ENCODE data around the gene MCOLN1. TPM values are rescaled to one million over a fixed set of nuclear protein-coding genes. Genes with fewer than 3 reads are reported as not detected.

The MCOLN1 gene
- total and polyA plus RNA-seq, 2 donors from 2014 or later: 24.0 to 25.7 TPM

- peaks cover 0 to 14% (median 10%) of the 10 kb centered on the region in 3 donors for H3K4me1 ChIP-seq (ENCODE audit: control insufficient read depth in 2 of 3, insufficient read depth in 2 of 3, low read depth in 1 of 3, low read length in 3 of 3)
- H3K27ac ChIP-seq (ENCODE audit: low read depth in 2 of 2, low read length in 2 of 2): no peak overlapping the region
- TF ChIP-seq CTCF (IDR thresholded peaks at IDR 0.05; ENCODE audit: borderline replicate concordance, extremely low read depth, insufficient read depth): no peak
- H3K4me3 ChIP-seq (ENCODE audit: low read length in 3 of 3): no peak overlapping the region
- DNase-seq (no peak), FAIRE-seq (no peak)
- no peaks in the 10 kb centered on the region for H3K27me3 ChIP-seq (ENCODE audit: control insufficient read depth, insufficient read depth, low read length)
- H3K36me3 ChIP-seq (ENCODE audit: control insufficient read depth in 2 of 3, insufficient read depth in 3 of 3, low read length in 3 of 3): peaks cover 0 to 4% (median 2%) of the 10 kb centered on the region in 3 donors
- no peaks in the 10 kb centered on the region for H3K9me3 ChIP-seq (ENCODE audit: control insufficient read depth in 2 of 3, insufficient read depth in 1 of 3, low read length in 3 of 3)
- no peak overlapping the region for H3K9ac ChIP-seq (ENCODE audit: low read length in 3 of 3)
- intact Hi-C loops (cut with DNase I): no loop called here
Observed at GRCh38 chr19:7524523-7524922, 2.1 kb downstream of the MCOLN1 start.

GRCh38 chr19:7524992-7525739, 2.7 kb downstream of the MCOLN1 start:
- intact Hi-C loops (cut with DNase I): no loop called here
- FAIRE-seq (no peak), DNase-seq (peak in 1 of 5 donors; percentile 63)
- no peak for TF ChIP-seq CTCF (IDR thresholded peaks at IDR 0.05; ENCODE audit: borderline replicate concordance, extremely low read depth, insufficient read depth)
- H3K9me3 ChIP-seq (ENCODE audit: control insufficient read depth in 2 of 3, insufficient read depth in 1 of 3, low read length in 3 of 3): no peaks in the 10 kb centered on the region
- no peak overlapping the region for H3K4me3 ChIP-seq (ENCODE audit: low read length in 3 of 3)
- H3K9ac ChIP-seq (ENCODE audit: low read length in 3 of 3): no peak overlapping the region
- no peak overlapping the region for H3K27ac ChIP-seq (ENCODE audit: low read depth in 2 of 2, low read length in 2 of 2)
- peaks cover 0 to 8% (median 2%) of the 10 kb centered on the region in 3 donors for H3K36me3 ChIP-seq (ENCODE audit: control insufficient read depth in 2 of 3, insufficient read depth in 3 of 3, low read length in 3 of 3)
- H3K27me3 ChIP-seq (ENCODE audit: control insufficient read depth, insufficient read depth, low read length): no peaks in the 10 kb centered on the region
- peaks cover 0 to 14% (median 10%) of the 10 kb centered on the region in 3 donors for H3K4me1 ChIP-seq (ENCODE audit: control insufficient read depth in 2 of 3, insufficient read depth in 2 of 3, low read depth in 1 of 3, low read length in 3 of 3)

- peaks cover 0 to 14% (median 10%) of the 10 kb centered on the region in 3 donors for H3K4me1 ChIP-seq (ENCODE audit: control insufficient read depth in 2 of 3, insufficient read depth in 2 of 3, low read depth in 1 of 3, low read length in 3 of 3)
- no peak overlapping the region for H3K4me3 ChIP-seq (ENCODE audit: low read length in 3 of 3)
- H3K9me3 ChIP-seq (ENCODE audit: control insufficient read depth in 2 of 3, insufficient read depth in 1 of 3, low read length in 3 of 3): no peaks in the 10 kb centered on the region
- DNase-seq (peak in 1 of 5 donors; percentile 59), FAIRE-seq (no peak)
- no peak for TF ChIP-seq CTCF (IDR thresholded peaks at IDR 0.05; ENCODE audit: borderline replicate concordance, extremely low read depth, insufficient read depth)
- H3K36me3 ChIP-seq (ENCODE audit: control insufficient read depth in 2 of 3, insufficient read depth in 3 of 3, low read length in 3 of 3): peaks cover 0 to 8% (median 2%) of the 10 kb centered on the region in 3 donors
- H3K9ac ChIP-seq (ENCODE audit: low read length in 3 of 3): no peak overlapping the region
- intact Hi-C loops (cut with DNase I): no loop called here
- H3K27ac ChIP-seq (ENCODE audit: low read depth in 2 of 2, low read length in 2 of 2): no peak overlapping the region
- H3K27me3 ChIP-seq (ENCODE audit: control insufficient read depth, insufficient read depth, low read length): no peaks in the 10 kb centered on the region
Observed at GRCh38 chr19:7526059-7526929, 3.9 kb downstream of the MCOLN1 start.
